Glomerular visceral epithelial cell (primary cell): ENCODE data around the gene ENTPD6.
"Not testable (repeated sequence)": the region's sequence is repeated elsewhere in the genome, so short reads cannot be mapped to it uniquely, and the experiment has no call there.

Experiments
- DNase-seq: peaks from one replicate; pipeline ENCODE4 v3.0.0-alpha.2; 2016; ENCODE audit errors: extremely low spot score

The ENTPD6 gene

DNA sequence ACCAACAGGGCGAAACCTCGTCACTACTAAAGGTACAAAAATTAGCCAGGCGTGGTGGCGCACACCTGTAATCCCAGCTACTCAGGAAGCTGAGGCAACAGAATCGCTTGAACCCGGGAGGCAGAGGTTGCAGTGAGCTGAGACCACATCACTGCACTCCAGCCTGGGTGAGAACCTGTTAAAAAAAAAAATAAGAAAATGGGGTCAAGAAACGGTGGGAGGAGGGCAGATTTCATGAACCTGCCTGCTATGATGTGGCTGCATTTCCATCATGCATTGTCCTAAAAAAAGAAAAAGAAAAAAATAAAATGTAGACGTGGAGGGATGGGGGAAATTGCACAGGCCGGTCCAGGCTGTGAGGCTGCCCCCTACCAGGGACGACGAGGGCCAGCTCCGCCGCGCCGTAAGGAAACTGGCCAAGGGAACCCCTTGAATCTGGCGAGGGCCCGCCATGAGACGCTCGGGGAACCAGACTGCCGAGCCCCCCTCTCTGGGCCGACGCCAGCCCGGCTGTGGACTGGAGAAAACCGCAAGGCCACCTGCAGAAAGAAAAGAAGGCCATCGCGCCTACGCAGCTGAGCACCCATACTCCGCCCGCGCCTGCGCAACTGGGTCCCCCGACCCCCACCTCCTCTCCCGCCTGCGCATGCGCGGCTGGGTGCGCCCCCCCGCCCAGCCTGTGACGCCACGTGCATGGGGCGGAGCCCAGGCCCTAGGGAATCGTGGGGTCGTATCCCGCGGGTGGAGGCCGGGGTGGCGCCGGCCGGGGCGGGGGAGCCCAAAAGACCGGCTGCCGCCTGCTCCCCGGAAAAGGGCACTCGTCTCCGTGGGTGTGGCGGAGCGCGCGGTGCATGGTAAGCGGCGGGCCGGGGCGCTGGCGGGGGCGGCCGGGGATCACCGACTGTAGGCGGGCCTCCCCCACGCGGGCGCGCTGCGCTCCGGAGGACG lies at the start of gene ENTPD6:
TSS of gene ENTPD6 (plus strand) at position 699 of the 948 bp plus-strand sequence. CDS start 10,825 bp downstream, outside the sequence.
- peak; percentile 95 for DNase-seq

DNA sequence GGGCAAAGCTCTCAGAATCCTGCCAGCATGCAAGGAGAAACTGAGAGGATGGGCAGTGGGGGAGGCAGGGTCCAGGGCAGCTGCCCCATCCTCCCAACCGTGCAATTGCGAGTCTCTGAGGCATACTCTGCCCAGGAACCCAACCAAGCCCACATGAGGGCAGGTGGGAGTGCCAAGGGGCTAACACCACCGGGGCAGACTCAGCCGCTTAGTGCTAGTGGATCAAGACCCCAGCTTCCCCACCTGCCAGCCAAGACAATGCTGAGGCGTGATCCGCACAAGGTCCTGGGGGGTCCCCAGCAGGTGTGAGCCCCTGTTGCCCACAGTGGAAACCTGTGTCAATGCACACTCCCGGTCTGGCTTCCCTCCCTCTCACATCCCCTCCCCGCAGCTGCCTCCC lies 48.5 kb upstream of the ENTPD6 start:
- no peak for DNase-seq

DNA sequence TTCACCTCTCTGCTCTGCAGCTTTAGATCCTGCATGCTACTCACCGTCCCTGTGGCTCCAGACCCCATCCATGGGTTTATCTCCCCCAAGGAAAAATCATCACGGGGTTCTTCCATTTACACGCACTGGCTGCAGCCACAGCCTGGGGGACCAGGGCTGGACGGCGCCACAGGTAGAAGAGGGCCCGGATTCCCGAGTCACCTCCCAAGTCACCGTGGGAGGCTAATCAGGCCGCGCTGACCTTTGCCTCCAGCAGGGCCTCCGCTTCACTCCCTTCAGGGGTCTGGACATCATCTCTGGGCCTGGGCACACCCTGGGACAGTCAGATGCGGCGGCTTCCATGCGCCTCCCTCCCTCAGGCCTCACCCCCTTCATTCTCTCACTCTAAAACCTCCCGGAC lies 47.8 kb upstream of the ENTPD6 start:
- DNase-seq: no peak

DNA sequence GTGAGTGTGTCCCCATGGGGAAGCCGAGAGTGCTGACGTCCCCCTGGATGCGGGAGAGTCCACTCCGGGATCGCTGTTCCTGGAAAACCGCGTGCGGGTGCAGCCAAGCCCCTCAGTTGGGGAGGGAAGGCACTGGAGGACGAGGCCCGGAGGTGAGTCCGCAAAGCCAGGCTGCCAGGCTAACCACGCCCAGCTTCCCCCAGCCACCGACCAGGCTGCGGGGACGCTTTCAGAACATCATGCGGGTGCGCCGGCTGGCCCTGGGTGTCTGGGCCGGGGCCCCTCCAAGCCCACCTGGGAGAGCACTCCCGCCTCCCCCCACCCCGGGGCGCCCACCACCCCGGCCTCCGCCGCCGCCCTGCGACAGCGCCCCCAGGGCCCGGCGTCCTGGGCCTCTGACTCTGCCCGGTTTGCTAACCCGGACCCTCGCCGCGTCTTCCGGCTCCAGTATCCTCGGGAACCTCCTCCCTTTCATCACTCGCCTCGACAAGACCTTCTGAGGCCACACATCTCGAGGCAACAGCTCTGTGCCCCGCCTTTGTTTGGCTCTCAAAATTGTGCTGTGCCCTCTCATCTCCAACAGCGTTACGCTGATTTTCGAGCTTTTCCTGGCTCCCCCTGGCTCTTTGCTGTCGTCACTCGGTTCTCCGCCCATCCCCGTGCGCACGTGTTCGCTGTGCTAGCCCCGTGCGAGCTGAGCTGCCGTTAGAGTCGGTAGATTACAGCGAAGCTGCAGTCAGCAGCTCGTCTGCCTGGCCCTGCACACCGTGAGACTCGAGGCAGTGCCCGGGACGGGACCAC lies 47.1 kb upstream of the ENTPD6 start:
- peak; percentile 20 for DNase-seq

DNA sequence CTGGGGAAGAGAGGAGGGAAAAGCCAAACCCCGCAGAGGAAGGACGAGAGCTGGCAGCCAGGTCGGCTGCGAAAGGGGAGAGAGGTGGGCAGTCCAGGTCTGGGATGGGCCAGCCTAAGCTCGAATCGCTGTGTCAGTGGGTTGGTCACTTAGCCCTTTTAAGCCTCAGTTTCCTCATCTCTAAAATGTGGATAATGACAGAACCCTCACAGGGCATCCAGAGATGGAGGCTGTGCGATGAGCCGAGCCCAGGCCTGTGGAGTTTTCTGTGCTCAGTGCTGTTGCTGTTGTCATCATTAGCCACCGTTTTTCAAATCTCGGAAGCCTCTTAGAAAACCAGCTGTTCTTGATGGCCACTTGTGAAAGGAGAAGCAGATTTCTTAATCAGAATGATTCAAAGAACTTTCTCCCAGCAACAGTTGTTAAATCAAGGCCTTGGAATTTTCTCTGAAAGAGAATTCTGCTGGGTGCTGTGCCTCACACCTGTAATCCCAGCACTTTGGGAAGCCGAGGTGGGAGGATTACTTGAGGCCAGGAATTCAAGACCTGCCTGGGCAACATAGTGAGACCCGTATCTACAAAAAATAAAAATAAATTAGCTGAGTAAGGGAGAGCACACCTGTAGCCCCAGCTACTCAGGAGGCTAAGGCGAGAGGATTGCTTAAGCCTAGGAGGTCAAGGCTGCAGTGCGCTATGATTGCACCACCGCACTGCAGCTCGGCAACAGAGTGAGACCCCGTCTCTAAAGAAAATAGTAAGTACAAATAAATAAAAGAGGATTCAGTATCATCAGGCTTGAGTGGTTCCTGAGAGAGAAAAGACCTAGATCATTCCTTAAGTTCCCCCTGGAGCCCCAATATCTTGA lies 46.3 kb upstream of the ENTPD6 start:
- DNase-seq: no peak

DNA sequence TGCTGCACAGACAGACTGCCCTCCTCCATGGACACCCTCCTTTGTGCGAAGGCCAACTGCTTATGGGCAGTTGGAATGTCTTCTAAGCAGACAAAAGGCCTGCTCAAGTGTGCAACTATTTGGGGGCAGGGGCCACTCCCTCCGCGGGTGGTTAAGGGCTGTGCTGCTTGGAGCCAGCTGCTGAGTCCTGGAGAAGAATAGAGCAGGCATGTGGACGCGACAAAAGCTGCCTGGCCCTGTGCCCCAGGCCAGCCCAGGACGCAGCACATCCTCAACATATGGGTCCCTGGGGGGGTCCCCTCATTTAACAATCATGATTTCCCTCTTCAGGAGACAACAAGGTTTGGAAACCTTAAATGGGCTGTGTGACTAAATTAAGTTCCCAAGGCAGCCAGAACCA lies 45.5 kb upstream of the ENTPD6 start:
- no peak for DNase-seq

DNA sequence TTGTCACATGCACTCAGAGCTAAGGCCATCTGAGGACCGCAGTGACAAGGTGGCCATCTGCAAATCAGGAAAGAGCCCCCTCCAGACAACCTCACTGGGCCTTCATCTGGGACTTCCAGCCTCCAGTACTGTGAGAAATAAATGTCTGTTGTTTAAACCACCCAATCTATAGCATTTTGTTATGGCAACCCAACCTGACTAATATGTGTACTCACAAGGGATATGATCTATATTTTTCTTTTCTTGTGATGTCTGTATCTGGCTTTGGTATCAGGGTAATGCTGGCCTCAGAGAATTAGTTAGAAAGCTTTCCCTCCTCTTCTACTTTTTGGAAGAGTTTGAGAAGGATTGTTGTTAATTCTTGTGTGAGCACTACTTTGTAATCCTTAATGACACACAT lies 37.5 kb upstream of the ENTPD6 start:
- no peak for DNase-seq

DNA sequence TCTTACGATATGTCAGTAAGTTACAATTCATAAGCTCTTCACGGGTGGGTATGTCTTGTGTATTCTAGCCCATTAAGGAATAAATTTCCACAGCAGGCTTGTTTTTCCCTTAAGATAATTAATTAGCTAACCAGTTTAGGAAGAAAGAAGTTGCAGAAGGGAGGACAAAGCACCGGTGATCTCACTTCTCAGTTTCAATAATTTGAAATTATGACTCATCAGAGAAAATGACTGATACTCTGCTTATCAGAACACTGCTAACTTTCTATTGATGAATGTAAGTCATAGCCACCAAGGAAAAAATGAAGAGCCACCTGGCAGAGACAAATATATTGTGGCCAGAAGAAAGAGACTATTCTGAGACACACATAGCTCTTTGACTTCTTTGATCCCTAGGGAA lies 35.0 kb upstream of the ENTPD6 start:
- DNase-seq: no peak

DNA sequence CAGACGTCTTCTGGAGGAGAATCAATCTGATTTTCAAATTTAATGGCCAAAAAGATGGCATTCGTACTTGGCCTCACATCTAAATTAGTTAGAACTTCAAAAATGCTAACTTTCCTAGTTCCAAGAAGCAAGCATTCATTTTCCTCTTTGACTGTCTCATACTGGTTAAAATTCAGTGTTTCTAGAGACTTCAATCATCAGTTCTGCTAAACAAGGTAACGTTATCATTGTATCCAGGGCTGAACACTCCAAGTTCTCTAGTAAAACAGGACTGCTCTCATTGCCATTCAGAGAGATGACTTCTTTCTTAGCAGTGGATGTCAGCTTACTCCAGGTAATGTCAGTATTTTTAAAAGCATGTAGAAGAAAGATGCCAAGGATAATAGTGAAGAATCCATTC lies 34.6 kb upstream of the ENTPD6 start:
- no peak for DNase-seq

DNA sequence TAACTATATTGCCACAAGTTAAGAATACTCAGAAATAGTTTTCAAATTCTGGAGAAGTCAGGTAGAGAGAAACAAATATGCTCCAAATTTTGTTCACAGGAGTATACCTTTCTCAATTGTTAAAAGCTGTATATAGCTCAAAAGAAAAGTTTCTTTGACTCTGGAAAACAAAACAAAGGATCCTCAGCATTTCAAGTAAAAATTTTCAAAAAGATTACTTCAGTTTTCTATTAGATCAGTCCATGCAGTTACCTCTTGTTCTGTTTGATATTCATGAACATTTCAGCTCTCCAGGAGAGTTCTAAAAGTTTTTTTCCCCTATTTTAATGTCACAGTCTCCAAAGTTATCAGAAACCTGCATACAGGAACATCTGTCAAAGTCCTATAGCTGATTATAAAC lies 30.4 kb upstream of the ENTPD6 start:
- no peak for DNase-seq

DNA sequence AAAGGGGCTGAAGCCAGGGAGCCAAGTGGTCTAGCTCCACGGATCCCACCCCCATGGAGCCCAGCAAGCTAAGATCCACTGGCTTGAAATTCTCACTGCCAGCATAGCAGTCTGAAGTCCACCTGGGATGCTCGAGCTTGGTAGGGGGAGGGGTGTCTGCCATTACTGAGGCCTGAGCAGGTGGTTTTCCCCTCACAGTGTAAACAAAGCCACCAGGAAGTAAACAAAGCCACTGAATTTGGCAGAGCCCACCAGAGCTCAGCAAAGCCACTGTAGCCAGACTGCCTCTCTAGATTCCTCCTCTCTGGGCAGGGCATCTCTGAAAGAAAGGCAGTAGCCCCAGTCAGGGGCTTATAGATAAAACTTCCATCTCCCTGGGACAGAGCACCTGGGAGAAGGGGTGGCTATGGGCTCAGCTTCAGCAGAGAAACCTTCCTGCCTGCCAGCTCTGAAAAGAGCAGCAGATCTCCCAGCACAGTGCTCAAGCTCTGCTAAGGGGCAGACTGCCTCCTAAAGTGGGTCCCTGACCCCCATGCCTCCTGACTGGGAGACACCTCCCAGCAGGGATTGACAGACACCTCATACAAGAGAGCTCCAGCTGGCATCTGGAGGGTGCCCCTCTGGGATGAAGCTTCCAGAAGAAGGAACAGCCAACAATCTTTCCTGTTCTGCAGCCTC lies 29.3 kb upstream of the ENTPD6 start:
- not testable (repeated sequence) for DNase-seq

DNA sequence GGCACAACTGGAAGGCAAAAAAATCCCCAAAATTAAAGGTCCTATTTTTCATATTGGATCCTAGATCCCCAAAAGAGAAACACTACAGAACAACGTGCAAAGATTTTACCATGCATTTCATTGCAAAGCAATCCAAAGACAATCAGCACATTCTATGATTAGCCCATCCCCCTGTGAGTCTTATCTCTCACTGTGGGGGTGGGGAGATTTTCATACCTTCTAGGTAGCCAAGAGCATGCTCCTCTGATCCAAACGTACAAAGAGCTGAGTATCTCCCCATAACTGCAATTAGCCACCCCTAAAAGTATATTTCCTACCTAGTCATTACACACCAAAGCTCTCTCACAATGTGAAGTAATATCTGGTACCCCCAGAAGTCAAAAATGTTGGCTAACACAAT lies 22.2 kb upstream of the ENTPD6 start:
- DNase-seq: no peak

DNA sequence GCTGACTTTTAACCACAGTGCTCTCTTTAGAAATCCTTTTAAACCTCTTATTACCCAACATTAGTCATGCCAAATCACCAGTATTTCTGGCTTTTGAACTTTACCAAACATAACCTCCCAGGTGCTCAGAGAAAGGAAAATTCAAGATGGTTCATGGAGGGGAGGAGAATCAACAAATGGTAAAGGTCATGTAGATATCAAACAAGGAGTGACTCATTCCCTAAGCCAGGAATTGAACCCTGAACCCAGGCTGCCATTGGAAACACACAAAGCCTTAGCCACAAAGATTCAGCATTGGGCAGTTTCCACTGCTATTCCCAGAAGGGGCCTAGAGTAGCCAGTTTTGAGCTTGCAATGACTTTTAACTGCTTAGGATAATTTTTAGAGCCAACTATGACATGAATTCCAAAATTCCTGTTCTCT lies 21.6 kb upstream of the ENTPD6 start:
- no peak for DNase-seq

DNA sequence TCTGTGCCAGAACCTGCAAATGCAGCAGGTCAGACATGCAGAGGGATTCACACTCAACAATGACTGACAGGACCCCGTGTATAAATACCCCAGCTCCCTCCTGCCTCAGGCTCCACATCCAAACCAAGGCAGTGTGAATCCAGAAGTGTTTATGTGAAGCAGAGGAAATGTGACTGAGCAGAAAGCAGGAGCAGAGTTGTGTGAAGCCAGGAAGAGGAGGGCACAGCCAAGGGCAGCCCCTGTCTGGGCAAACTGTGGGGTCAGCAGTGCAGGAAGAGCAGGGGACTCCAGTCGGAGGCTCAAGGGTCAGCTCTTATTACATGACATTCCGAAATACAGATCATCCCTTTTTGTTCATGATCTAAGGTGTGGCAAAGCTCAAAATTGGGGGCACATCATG lies 19.3 kb upstream of the ENTPD6 start:
- DNase-seq: no peak

DNA sequence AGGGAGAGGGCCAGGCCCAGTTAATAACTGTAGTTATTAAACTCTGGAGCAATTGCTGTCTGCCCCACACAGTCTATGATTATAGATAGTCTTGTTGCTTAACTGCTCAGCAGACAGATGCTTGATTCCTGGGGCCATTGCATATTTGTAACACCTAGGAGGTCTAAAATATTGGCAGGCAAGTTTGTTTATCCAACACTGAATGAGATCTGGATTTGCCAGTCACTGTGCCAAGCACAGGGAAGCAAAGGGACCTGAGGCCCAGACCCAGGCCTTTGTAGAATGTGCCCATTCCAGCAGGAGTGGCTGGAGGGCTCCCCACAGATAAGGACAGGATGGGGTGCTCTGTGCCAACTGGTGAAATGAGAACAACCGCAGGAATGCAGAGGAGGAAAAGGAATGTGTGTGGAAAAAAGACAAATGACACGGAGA lies 17.6 kb upstream of the ENTPD6 start:
- peak; percentile 23 for DNase-seq

DNA sequence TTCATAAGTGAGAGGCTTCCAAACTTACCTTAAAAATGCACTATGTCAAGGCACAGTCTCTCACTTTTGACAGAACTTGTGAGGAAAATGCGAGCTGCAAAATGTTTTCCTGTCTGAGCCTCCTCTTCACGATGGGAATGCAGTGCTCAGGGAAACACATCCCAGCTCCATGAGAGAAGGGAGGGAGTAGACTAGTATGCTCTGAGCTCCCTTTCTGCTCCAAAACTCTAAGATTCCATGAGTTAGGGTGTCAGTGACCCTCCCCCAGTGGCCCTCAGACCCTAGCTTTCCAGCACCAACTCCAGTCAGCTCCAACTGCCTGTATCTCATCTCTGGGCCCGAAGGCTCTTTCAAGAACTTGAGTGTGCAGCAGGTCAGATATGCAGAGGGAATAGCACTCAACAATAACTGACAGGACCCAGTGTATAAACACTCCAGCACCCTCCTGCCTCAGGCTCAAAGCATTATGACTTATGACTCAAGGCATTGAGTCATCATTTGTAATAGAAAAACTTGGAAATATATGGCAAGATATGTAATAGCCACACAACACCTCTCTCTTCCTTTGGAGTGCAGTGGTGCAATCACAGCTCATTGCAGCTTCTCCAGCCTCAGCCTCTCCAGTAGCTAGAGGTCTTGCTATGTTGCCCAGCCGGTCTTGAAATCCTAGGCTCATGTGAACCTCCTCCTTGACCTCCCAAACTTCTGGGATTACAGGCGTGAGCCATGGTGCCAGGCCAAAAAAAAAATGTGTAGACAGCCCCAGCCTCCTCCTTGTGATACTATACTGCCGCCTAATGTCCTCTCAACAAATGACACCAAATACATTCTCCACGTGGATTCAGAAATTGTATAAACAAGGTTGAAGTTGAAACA lies 16.7 kb upstream of the ENTPD6 start:
- peak; percentile 70 for DNase-seq

DNA sequence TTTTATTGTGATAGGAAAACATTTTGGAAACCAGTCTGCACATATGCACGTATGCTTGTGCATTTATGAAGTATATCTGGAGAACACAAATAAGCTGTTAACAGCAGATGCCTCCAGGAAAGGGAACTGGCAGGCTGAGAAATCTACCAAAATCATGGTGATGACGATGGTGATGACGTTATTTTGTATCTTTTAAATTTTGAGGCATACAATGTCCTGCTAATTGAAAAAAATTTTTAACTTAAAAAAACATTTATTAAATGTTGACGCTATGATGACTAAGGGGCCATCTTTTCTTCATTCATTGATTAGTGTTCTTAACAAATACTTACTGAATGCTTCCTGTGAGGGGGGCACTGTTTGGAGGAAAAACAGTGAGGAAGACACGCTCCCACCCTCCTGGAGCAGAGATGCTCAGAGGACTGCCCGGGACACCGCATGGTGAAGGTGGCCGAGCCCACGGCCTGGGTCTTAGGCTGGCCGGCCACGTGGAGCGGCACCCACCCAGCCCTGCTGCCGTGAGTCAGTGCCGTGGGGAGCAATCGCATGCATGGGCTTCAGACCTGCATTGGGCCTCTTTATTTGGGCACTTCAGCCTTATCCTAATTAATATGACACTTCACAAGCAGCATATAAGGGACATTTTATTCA lies 15.9 kb upstream of the ENTPD6 start:
- DNase-seq: no peak

DNA sequence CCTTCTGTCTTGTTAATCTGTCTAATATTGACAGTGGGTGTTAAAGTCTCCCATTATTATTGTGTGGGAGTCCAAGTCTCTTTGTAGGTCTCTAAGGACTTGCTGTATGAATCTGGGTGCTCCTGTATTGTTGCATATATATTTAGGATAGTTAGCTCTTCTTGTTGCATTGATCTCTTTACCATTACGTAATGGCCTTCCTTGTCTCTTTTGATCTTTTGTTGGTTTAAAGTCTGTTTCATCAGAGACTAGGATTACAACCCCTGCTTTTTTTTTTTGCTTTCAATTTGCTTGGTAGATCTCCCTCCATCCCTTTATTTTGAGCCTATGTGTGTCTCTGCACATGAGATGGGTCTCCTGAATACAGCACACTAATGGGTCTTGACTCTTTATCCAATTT lies 11.1 kb upstream of the ENTPD6 start:
- not testable (repeated sequence) for DNase-seq

DNA sequence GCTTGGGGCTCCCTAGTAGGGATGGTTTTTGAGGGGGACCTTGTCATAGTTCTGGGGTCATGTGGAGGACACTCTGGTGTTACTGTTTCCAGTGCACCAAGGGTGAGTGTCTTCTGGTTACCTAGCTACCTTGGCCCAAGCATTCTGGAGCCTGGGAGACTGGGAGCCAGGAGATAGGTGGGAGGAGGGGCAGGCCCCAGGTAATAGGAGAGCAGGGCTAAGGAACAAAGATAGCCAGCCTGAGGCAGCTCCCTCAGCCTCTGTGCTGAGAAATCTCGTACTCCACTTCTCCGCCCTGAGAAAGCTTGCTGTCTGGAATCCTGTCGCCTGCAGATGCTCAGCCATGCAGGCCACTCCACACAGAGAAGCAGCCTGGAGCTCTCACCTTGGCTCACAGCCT lies 8.3 kb upstream of the ENTPD6 start:
- no peak for DNase-seq

DNA sequence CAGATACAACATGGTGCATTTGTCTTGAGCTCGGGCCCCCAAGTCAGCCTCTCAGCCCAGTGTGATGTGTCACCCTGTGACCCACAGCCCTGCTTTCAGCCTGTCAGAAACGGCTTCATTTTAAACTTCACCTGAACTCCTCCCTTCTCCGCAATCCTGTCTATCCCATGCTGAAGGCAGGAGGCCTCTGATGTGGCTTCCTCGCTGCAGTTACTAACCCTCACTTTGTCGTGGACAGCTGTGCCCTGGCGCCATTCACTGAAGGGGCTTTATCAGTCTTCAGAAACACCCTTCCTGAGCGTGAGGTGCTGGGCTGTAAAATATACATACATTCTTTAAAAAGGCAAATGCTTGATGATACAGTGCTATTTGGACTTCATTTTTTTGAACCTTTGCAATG lies 7.9 kb upstream of the ENTPD6 start:
- no peak for DNase-seq
